Skeletal muscle tissue (tissue), 4 donors: ENCODE results near the gene KIF13A. TPM values are rescaled to one million over a fixed set of nuclear protein-coding genes. Genes with fewer than 3 reads are reported as not detected.
"Not testable (repeated sequence)": the region's sequence is repeated elsewhere in the genome, so short reads cannot be mapped to it uniquely, and the experiment has no call there.

Source experiments
- H3K27ac ChIP-seq: one replicate; pipeline ENCODE4 v1.7.0; 2013; ENCODE audit warnings: mild to moderate bottlenecking, low read depth, low read length, inconsistent platforms
- H3K27me3 ChIP-seq, 3 donors: one replicate each; pipeline ENCODE4 v1.7.0; 2013; ENCODE audit warnings: low read length in 3 of 3; ENCODE audit not compliant: control insufficient read depth in 3 of 3, insufficient read depth in 3 of 3
- H3K36me3 ChIP-seq, 3 donors: one replicate each; pipeline ENCODE4 v1.7.0; 2013; ENCODE audit warnings: low read length in 3 of 3; ENCODE audit not compliant: control insufficient read depth in 3 of 3, insufficient read depth in 3 of 3
- H3K4me1 ChIP-seq, 3 donors: one replicate each; pipeline ENCODE4 v1.7.0; 2013; ENCODE audit warnings: low read length in 3 of 3, mild to moderate bottlenecking in 3 of 3; ENCODE audit not compliant: control insufficient read depth in 3 of 3, insufficient read depth in 3 of 3
- H3K4me3 ChIP-seq, 3 donors: one replicate each; pipeline ENCODE4 v1.7.0; 2013; ENCODE audit warnings: low read length in 3 of 3
- H3K9ac ChIP-seq, 3 donors: one replicate each; pipeline ENCODE4 v1.7.0; 2013; ENCODE audit warnings: low read length in 3 of 3, mild to moderate bottlenecking in 3 of 3, moderate library complexity in 2 of 3, low read depth in 1 of 3
- H3K9me3 ChIP-seq, 3 donors: one replicate each; pipeline ENCODE4 v1.7.0; 2013; ENCODE audit warnings: low read length in 3 of 3; ENCODE audit not compliant: control insufficient read depth in 3 of 3
- total RNA-seq: library from RNA; depleted of rRNA; stranded (reverse); fragments of >200 nt; gene quantifications from one replicate; pipeline ENCODE4 v1.2.3, GENCODE V29; 2014
- donor health status: Osteomylitis.

Gene KIF13A
- total RNA-seq, 1 donor from 2014 or later: 44.9 TPM

- not testable (repeated sequence) for H3K9ac ChIP-seq, H3K27me3 ChIP-seq, H3K4me1 ChIP-seq, H3K36me3 ChIP-seq, H3K27ac ChIP-seq, H3K4me3 ChIP-seq, H3K9me3 ChIP-seq
These were observed 130.2 kb downstream of the KIF13A start for GRCh38 chr6:17857188-17857587.

GRCh38 chr6:17856306-17856705, 131.1 kb downstream of the KIF13A start:
- Histone ChIP-seq H3K9ac (no peak overlapping the region), H3K27ac (no peak overlapping the region), H3K9me3 (no peaks in the 10 kb centered on the region), H3K36me3 (peaks cover 4 to 10% (median 7%) of the 10 kb centered on the region in 3 donors), H3K4me3 (no peak overlapping the region), H3K4me1 (no peaks in the 10 kb centered on the region), H3K27me3 (no peaks in the 10 kb centered on the region)

GRCh38 chr6:17855381-17855780, 132.1 kb downstream of the KIF13A start:
- Histone ChIP-seq H3K27ac (no peak overlapping the region), H3K4me1 (no peaks in the 10 kb centered on the region), H3K9me3 (no peaks in the 10 kb centered on the region), H3K27me3 (no peaks in the 10 kb centered on the region), H3K4me3 (no peak overlapping the region), H3K36me3 (peaks cover 13 to 14% (median 13%) of the 10 kb centered on the region in 3 donors), H3K9ac (no peak overlapping the region)

GRCh38 chr6:17853533-17853932, 133.9 kb downstream of the KIF13A start:
- peaks cover 23 to 31% (median 29%) of the 10 kb centered on the region in 3 donors for H3K36me3 ChIP-seq
- no peaks in the 10 kb centered on the region for H3K27me3 ChIP-seq
- H3K9ac ChIP-seq: no peak overlapping the region
- no peak overlapping the region for H3K27ac ChIP-seq
- H3K4me1 ChIP-seq: no peaks in the 10 kb centered on the region
- no peaks in the 10 kb centered on the region for H3K9me3 ChIP-seq
- no peak overlapping the region for H3K4me3 ChIP-seq

GRCh38 chr6:17851720-17852161, 135.7 kb downstream of the KIF13A start:
- no peaks in the 10 kb centered on the region for H3K27me3 ChIP-seq
- H3K36me3 ChIP-seq: peaks cover 25 to 37% (median 37%) of the 10 kb centered on the region in 3 donors
- H3K4me3 ChIP-seq: no peak overlapping the region
- no peaks in the 10 kb centered on the region for H3K9me3 ChIP-seq
- no peak overlapping the region for H3K9ac ChIP-seq
- H3K4me1 ChIP-seq: no peaks in the 10 kb centered on the region
- no peak overlapping the region for H3K27ac ChIP-seq

- Histone ChIP-seq H3K27ac (no peak overlapping the region), H3K4me1 (no peaks in the 10 kb centered on the region), H3K4me3 (no peak overlapping the region), H3K27me3 (no peaks in the 10 kb centered on the region), H3K36me3 (peaks cover 27 to 40% (median 37%) of the 10 kb centered on the region in 3 donors), H3K9ac (no peak overlapping the region), H3K9me3 (no peaks in the 10 kb centered on the region)
These were observed 136.3 kb downstream of the KIF13A start for GRCh38 chr6:17851001-17851719.

- H3K4me3 ChIP-seq: no peak overlapping the region
- no peak overlapping the region for H3K27ac ChIP-seq
- no peaks in the 10 kb centered on the region for H3K9me3 ChIP-seq
- no peaks in the 10 kb centered on the region for H3K27me3 ChIP-seq
- no peak overlapping the region for H3K9ac ChIP-seq
- H3K4me1 ChIP-seq: no peaks in the 10 kb centered on the region
- H3K36me3 ChIP-seq: peaks cover 24 to 37% (median 33%) of the 10 kb centered on the region in 3 donors
These were observed 137.2 kb downstream of the KIF13A start for GRCh38 chr6:17850281-17850680.

- Histone ChIP-seq H3K9ac (no peak overlapping the region), H3K4me1 (no peaks in the 10 kb centered on the region), H3K36me3 (peaks cover 24 to 48% (median 40%) of the 10 kb centered on the region in 3 donors), H3K4me3 (no peak overlapping the region), H3K9me3 (no peaks in the 10 kb centered on the region), H3K27ac (no peak overlapping the region), H3K27me3 (no peaks in the 10 kb centered on the region)
These were observed 140.2 kb downstream of the KIF13A start for GRCh38 chr6:17847203-17847760.

- no peak overlapping the region for H3K4me3 ChIP-seq
- peaks cover 24 to 48% (median 40%) of the 10 kb centered on the region in 3 donors for H3K36me3 ChIP-seq
- no peak overlapping the region for H3K27ac ChIP-seq
- H3K27me3 ChIP-seq: no peaks in the 10 kb centered on the region
- H3K9me3 ChIP-seq: no peaks in the 10 kb centered on the region
- H3K9ac ChIP-seq: no peak overlapping the region
- H3K4me1 ChIP-seq: no peaks in the 10 kb centered on the region
These were observed 140.7 kb downstream of the KIF13A start for GRCh38 chr6:17846762-17847161.

GRCh38 chr6:17845598-17845997, 141.8 kb downstream of the KIF13A start:
- Histone ChIP-seq H3K4me3 (no peak overlapping the region), H3K4me1 (no peaks in the 10 kb centered on the region), H3K9ac (no peak overlapping the region), H3K36me3 (peaks cover 16 to 41% (median 37%) of the 10 kb centered on the region in 3 donors), H3K9me3 (no peaks in the 10 kb centered on the region), H3K27ac (no peak overlapping the region), H3K27me3 (no peaks in the 10 kb centered on the region)
